Testis (tissue), 3 donors: ENCODE measurements around the gene TRPM3. TPM values are rescaled to one million over a fixed set of nuclear protein-coding genes. Genes with fewer than 3 reads are reported as not detected.

ENCODE experiments used
- DNase-seq: peaks from one replicate; pipeline ENCODE4 v3.0.0-alpha.2; 2019
- H3K27ac ChIP-seq, 2 donors: fragments of 200-600 bp; sonication (generic); one replicate each; pipeline ENCODE4 v1.5.1; 2019
- H3K27me3 ChIP-seq: fragments of 200-600 bp; sonication (generic); one replicate; pipeline ENCODE4 v1.5.1; 2019
- H3K36me3 ChIP-seq: fragments of 200-600 bp; sonication (generic); one replicate; pipeline ENCODE4 v1.5.1; 2017; ENCODE audit warnings: low read depth; ENCODE audit errors: missing control alignments
- H3K4me1 ChIP-seq: fragments of 200-600 bp; sonication (generic); one replicate; pipeline ENCODE4 v1.5.1; 2019
- H3K4me3 ChIP-seq, 2 donors: fragments of 200-600 bp; sonication (generic); one replicate each; pipeline ENCODE4 v1.5.1; 2017 to 2019
- H3K9me3 ChIP-seq: fragments of 200-600 bp; sonication (generic); one replicate; pipeline ENCODE4 v1.5.1; 2017
- CTCF ChIP-seq, 3 experiments: fragments of 450-650 bp in 2 of 3; fragments of 200-600 bp in 1 of 3; sonication (generic) in 1 of 3; IDR thresholded peaks; one replicate each; pipeline ENCODE4 v1.5.1; 2016 to 2019; ENCODE audit warnings: antibody characterized with exemption in 3 of 3, mild to moderate bottlenecking in 2 of 3, moderate library complexity in 1 of 3
- POLR2A ChIP-seq: fragments of 450-650 bp; IDR thresholded peaks from one replicate; pipeline ENCODE4 v1.6.1; 2017; ENCODE audit warnings: antibody characterized with exemption, mild to moderate bottlenecking, moderate library complexity
- WGBS, 2 donors: methylation state at CpG; one replicate each; pipeline ENCODE4 v1.1.5; 2018; 5-methylcytosine and 5-hydroxymethylcytosine counted together
- intact Hi-C: fragments of 100-400 bp; cut with DNase I; formaldehyde crosslinking; loops from one replicate; pipeline ENCODE4 v1.15.1; 2023; ENCODE audit warnings: low total_unique reads
- polyA plus RNA-seq: library from polyadenylated mRNA; stranded (reverse); fragments of 350-450 nt; fragmentation: Illumina TruSeq; extraction: RNeasy Lipid Tissue Mini Kit (QIAGEN cat#74804); gene quantifications from one replicate; pipeline ENCODE4 v1.2.3, GENCODE V29; 2014; ENCODE audit warnings: low read depth, low replicate concordance; ENCODE audit not compliant: insufficient read depth
- total RNA-seq, 2 donors: library from RNA; depleted of rRNA; stranded (reverse); fragments of >200 nt; gene quantifications; one replicate each; pipeline ENCODE4 v1.2.3, GENCODE V29; 2016

The TRPM3 gene
- total and polyA plus RNA-seq, 3 donors from 2014 or later, result 4.1 to 54.3 (median 43.9) TPM

GRCh38 chr9:70954126-70954525 is 167.3 kb downstream of the TRPM3 start:
- TF ChIP-seq CTCF (IDR thresholded peaks at IDR 0.05) (no peak), POLR2A (no peak)
- no peaks in the 10 kb centered on the region for H3K4me1 ChIP-seq
- WGBS, 2 donors, result 43 to 60% methylated on average over 1 of the region's 1 CpG
- no peak for DNase-seq
- H3K36me3 ChIP-seq, result no peaks in the 10 kb centered on the region
- intact Hi-C loops, result no loop called here
- H3K27ac ChIP-seq, result no peak overlapping the region
- no peaks in the 10 kb centered on the region for H3K9me3 ChIP-seq
- no peak overlapping the region for H3K4me3 ChIP-seq
- no peaks in the 10 kb centered on the region for H3K27me3 ChIP-seq

GRCh38 chr9:70951749-70952727 is 169.4 kb downstream of the TRPM3 start:
- H3K27ac ChIP-seq, result no peak overlapping the region
- intact Hi-C loops, result no loop called here
- H3K9me3 ChIP-seq, result no peaks in the 10 kb centered on the region
- no peaks in the 10 kb centered on the region for H3K27me3 ChIP-seq
- 86 to 88% methylated on average over 4 of the region's 4 CpGs for WGBS, 2 donors
- DNase-seq, result no peak
- H3K4me3 ChIP-seq, result no peak overlapping the region
- H3K36me3 ChIP-seq, result no peaks in the 10 kb centered on the region
- no peak for TF ChIP-seq CTCF (IDR thresholded peaks at IDR 0.05)
- no peaks in the 10 kb centered on the region for H3K4me1 ChIP-seq

GRCh38 chr9:70950270-70950669 is 171.2 kb downstream of the TRPM3 start:
- Histone ChIP-seq H3K36me3 (no peaks in the 10 kb centered on the region), H3K4me1 (no peaks in the 10 kb centered on the region), H3K4me3 (no peak overlapping the region), H3K27me3 (no peaks in the 10 kb centered on the region), H3K9me3 (no peaks in the 10 kb centered on the region), H3K27ac (no peak overlapping the region)
- no peak for DNase-seq
- TF ChIP-seq CTCF (IDR thresholded peaks at IDR 0.05), result no peak
- no peak for TF ChIP-seq POLR2A
- 46 to 47% methylated on average over 2 of the region's 2 CpGs for WGBS, 2 donors
- intact Hi-C loops, result no loop called here

GRCh38 chr9:70949239-70949638 is 172.2 kb downstream of the TRPM3 start:
- H3K4me3 ChIP-seq, result no peak overlapping the region
- intact Hi-C loops, result no loop called here
- H3K9me3 ChIP-seq, result no peaks in the 10 kb centered on the region
- no peaks in the 10 kb centered on the region for H3K4me1 ChIP-seq
- no peaks in the 10 kb centered on the region for H3K27me3 ChIP-seq
- WGBS, 2 donors, result 74 to 90% methylated on average over 4 of the region's 4 CpGs
- no peak overlapping the region for H3K27ac ChIP-seq
- H3K36me3 ChIP-seq, result no peaks in the 10 kb centered on the region
- TF ChIP-seq POLR2A, result no peak
- no peak for TF ChIP-seq CTCF (IDR thresholded peaks at IDR 0.05)
- DNase-seq, result no peak
